ENCODE measurements around the gene LRRC51.

Gene LRRC51

GRCh38 chr11:72080326-72081183 lies at the start of gene LRRC51, which contains the start of gene NUMA1:
TSS of gene LRRC51 (plus strand) at chr11:72080850. CDS start at chr11:72089084, 8,234 bp downstream.
TSS of gene NUMA1 (minus strand) at chr11:72080542. CDS start at chr11:72035943, 44,599 bp downstream.
- H3K9me3 ChIP-seq (ENCODE audit: insufficient read depth, low read length): no peaks in the 10 kb centered on the region
- H3K27me3 ChIP-seq (ENCODE audit: low read depth, low read length): no peaks in the 10 kb centered on the region
- peak within 1 kb of the TSS; percentile 86 for H3K4me3 ChIP-seq (ENCODE audit: low read length)
- peaks cover 4% of the 10 kb centered on the region for H3K36me3 ChIP-seq (replicated peaks; ENCODE audit: low read depth, low read length)
- peak within 1 kb of the TSS; percentile 76 for H3K9ac ChIP-seq (ENCODE audit: low read length)
- no peak for TF ChIP-seq EZH2phosphoT487 (IDR thresholded peaks at IDR 0.05; ENCODE audit: low read depth)
- TF ChIP-seq CTCF (IDR thresholded peaks at IDR 0.05; ENCODE audit: low read depth, low read length): no peak
- peak within 1 kb of the TSS; percentile 86 for H3K4me2 ChIP-seq (ENCODE audit: low read length)
- peak within 1 kb of the TSS; percentile 93 for H2AFZ ChIP-seq (ENCODE audit: low read depth, low read length)
- peak within 1 kb of the TSS; percentile 69 for H3K27ac ChIP-seq (ENCODE audit: low read length)
- peaks cover 30% of the 10 kb centered on the region for H3K4me1 ChIP-seq (ENCODE audit: low read length)
- H3K79me2 ChIP-seq (ENCODE audit: low read length): peaks cover 45% of the 10 kb centered on the region
- no peaks in the 10 kb centered on the region for H4K20me1 ChIP-seq (ENCODE audit: insufficient read depth, low read length)

GRCh38 chr11:72036687-72037086 lies 44.0 kb upstream of the LRRC51 start:
- Histone ChIP-seq H3K9ac (ENCODE audit: low read length) (no peak overlapping the region), H3K27me3 (ENCODE audit: low read depth, low read length) (no peaks in the 10 kb centered on the region), H3K27ac (ENCODE audit: low read length) (no peak overlapping the region), H3K4me2 (ENCODE audit: low read length) (no peak overlapping the region), H3K9me3 (ENCODE audit: insufficient read depth, low read length) (no peaks in the 10 kb centered on the region), H2AFZ (ENCODE audit: low read depth, low read length) (no peak overlapping the region), H3K4me3 (ENCODE audit: low read length) (no peak overlapping the region), H3K79me2 (ENCODE audit: low read length) (peaks cover 34% of the 10 kb centered on the region), H4K20me1 (ENCODE audit: insufficient read depth, low read length) (peaks cover 5% of the 10 kb centered on the region; the same call in 1 of the 2 replicates), H3K4me1 (ENCODE audit: low read length) (no peaks in the 10 kb centered on the region), H3K36me3 (replicated peaks; ENCODE audit: low read depth, low read length) (peaks cover 12% of the 10 kb centered on the region)
- no peak for TF ChIP-seq EZH2phosphoT487 (IDR thresholded peaks at IDR 0.05; ENCODE audit: low read depth)
- no peak for TF ChIP-seq CTCF (IDR thresholded peaks at IDR 0.05; ENCODE audit: low read depth, low read length)

GRCh38 chr11:72037554-72038311 lies 42.9 kb upstream of the LRRC51 start:
- no peaks in the 10 kb centered on the region for H3K4me1 ChIP-seq (ENCODE audit: low read length)
- H3K9me3 ChIP-seq (ENCODE audit: insufficient read depth, low read length): no peaks in the 10 kb centered on the region
- no peak overlapping the region for H2AFZ ChIP-seq (ENCODE audit: low read depth, low read length)
- no peak overlapping the region for H3K9ac ChIP-seq (ENCODE audit: low read length)
- peaks cover 12% of the 10 kb centered on the region for H3K36me3 ChIP-seq (replicated peaks; ENCODE audit: low read depth, low read length)
- H3K4me2 ChIP-seq (ENCODE audit: low read length): no peak overlapping the region
- no peak overlapping the region for H3K27ac ChIP-seq (ENCODE audit: low read length)
- no peaks in the 10 kb centered on the region for H3K27me3 ChIP-seq (ENCODE audit: low read depth, low read length)
- peaks cover 5% of the 10 kb centered on the region; the same call in 1 of the 2 replicates for H4K20me1 ChIP-seq (ENCODE audit: insufficient read depth, low read length)
- TF ChIP-seq EZH2phosphoT487 (IDR thresholded peaks at IDR 0.05; ENCODE audit: low read depth): no peak
- TF ChIP-seq CTCF (IDR thresholded peaks at IDR 0.05; ENCODE audit: low read depth, low read length): no peak
- H3K79me2 ChIP-seq (ENCODE audit: low read length): peaks cover 34% of the 10 kb centered on the region
- no peak overlapping the region for H3K4me3 ChIP-seq (ENCODE audit: low read length)

GRCh38 chr11:72038491-72038890 lies 42.2 kb upstream of the LRRC51 start:
- no peak overlapping the region for H3K9ac ChIP-seq (ENCODE audit: low read length)

More at GRCh38 chr11:72038491-72038890, 42.2 kb upstream of the LRRC51 start:
- no peak overlapping the region for H3K4me3 ChIP-seq (ENCODE audit: low read length)
- no peaks in the 10 kb centered on the region for H3K9me3 ChIP-seq (ENCODE audit: insufficient read depth, low read length)
- peaks cover 34% of the 10 kb centered on the region for H3K79me2 ChIP-seq (ENCODE audit: low read length)
- TF ChIP-seq CTCF (IDR thresholded peaks at IDR 0.05; ENCODE audit: low read depth, low read length) (no peak), EZH2phosphoT487 (IDR thresholded peaks at IDR 0.05; ENCODE audit: low read depth) (no peak)
- H3K4me1 ChIP-seq (ENCODE audit: low read length): no peaks in the 10 kb centered on the region
- H4K20me1 ChIP-seq (ENCODE audit: insufficient read depth, low read length): peaks cover 5% of the 10 kb centered on the region; the same call in 1 of the 2 replicates
- no peak overlapping the region for H2AFZ ChIP-seq (ENCODE audit: low read depth, low read length)
- peaks cover 12% of the 10 kb centered on the region for H3K36me3 ChIP-seq (replicated peaks; ENCODE audit: low read depth, low read length)
- H3K4me2 ChIP-seq (ENCODE audit: low read length): no peak overlapping the region
- H3K27me3 ChIP-seq (ENCODE audit: low read depth, low read length): no peaks in the 10 kb centered on the region
- no peak overlapping the region for H3K27ac ChIP-seq (ENCODE audit: low read length)
